GM19467 (cell line): ENCODE measurements around the gene ZNF467.

Experiments used
- ATAC-seq: cut with Tn5 transposase; IDR thresholded peaks from one replicate; pipeline ENCODE4 v1.9.1; 2021; ENCODE audit warnings: mild to moderate bottlenecking, moderate library complexity; ENCODE audit not compliant: unreplicated experiment

ZNF467 gene

GRCh38 chr7:149809215-149809614, 35.8 kb upstream of the ZNF467 start:
- no peak for ATAC-seq

GRCh38 chr7:149808311-149808710, 34.9 kb upstream of the ZNF467 start:
- ATAC-seq = no peak

GRCh38 chr7:149806726-149807125, 33.3 kb upstream of the ZNF467 start:
- no peak for ATAC-seq

GRCh38 chr7:149804106-149804505, 30.7 kb upstream of the ZNF467 start:
- ATAC-seq = no peak

GRCh38 chr7:149803551-149804074, 30.2 kb upstream of the ZNF467 start:
- no peak for ATAC-seq

- no peak for ATAC-seq
Observed at GRCh38 chr7:149802966-149803365, 29.6 kb upstream of the ZNF467 start.

GRCh38 chr7:149801816-149802215, 28.4 kb upstream of the ZNF467 start:
- ATAC-seq = no peak

- ATAC-seq = no peak
Observed at GRCh38 chr7:149801002-149801566, 27.7 kb upstream of the ZNF467 start.

GRCh38 chr7:149800169-149800555, 26.8 kb upstream of the ZNF467 start:
- no peak for ATAC-seq

GRCh38 chr7:149799397-149800168, 26.2 kb upstream of the ZNF467 start:
- no peak for ATAC-seq

- no peak for ATAC-seq
Observed at GRCh38 chr7:149797771-149798170, 24.4 kb upstream of the ZNF467 start.

- no peak for ATAC-seq
Observed at GRCh38 chr7:149796287-149796860, 23.0 kb upstream of the ZNF467 start.

- no peak for ATAC-seq
Observed at GRCh38 chr7:149795126-149795525, 21.7 kb upstream of the ZNF467 start.

GRCh38 chr7:149794661-149795060, 21.3 kb upstream of the ZNF467 start:
- ATAC-seq = no peak

- ATAC-seq = no peak
Observed at GRCh38 chr7:149793261-149793660, 19.9 kb upstream of the ZNF467 start.

GRCh38 chr7:149792220-149792595, 18.8 kb upstream of the ZNF467 start:
- no peak for ATAC-seq

- ATAC-seq = no peak
Observed at GRCh38 chr7:149791411-149792219, 18.2 kb upstream of the ZNF467 start.

GRCh38 chr7:149790754-149791360, 17.5 kb upstream of the ZNF467 start:
- no peak for ATAC-seq

- ATAC-seq = no peak
Observed at GRCh38 chr7:149790146-149790548, 16.8 kb upstream of the ZNF467 start.

- ATAC-seq = no peak
Observed at GRCh38 chr7:149789101-149789500, 15.7 kb upstream of the ZNF467 start.

GRCh38 chr7:149788300-149788851, 15.0 kb upstream of the ZNF467 start:
- ATAC-seq = no peak
